NCI-H2227 (cell line): ENCODE data around the gene OSTF1.

ENCODE experiments used
- DNase-seq: peaks from one replicate; lab custom pipeline; 2025; ENCODE audit not compliant: unreplicated experiment; lab: John Stamatoyannopoulos, UW

Gene OSTF1

GRCh38 chr9:75117564-75117963 lies 29.2 kb downstream of the OSTF1 start:
- no peak for DNase-seq

GRCh38 chr9:75120686-75121085 lies 32.4 kb downstream of the OSTF1 start:
- no peak for DNase-seq

GRCh38 chr9:75121914-75122558 lies 33.7 kb downstream of the OSTF1 start:
- DNase-seq: no peak

- no peak for DNase-seq
These were observed 35.4 kb downstream of the OSTF1 start for GRCh38 chr9:75123696-75124095.

GRCh38 chr9:75128535-75128934 lies 40.2 kb downstream of the OSTF1 start:
- no peak for DNase-seq

- DNase-seq: no peak
These were observed 41.9 kb downstream of the OSTF1 start for GRCh38 chr9:75130172-75130571.

- DNase-seq: no peak
These were observed 42.4 kb downstream of the OSTF1 start for GRCh38 chr9:75130621-75131230.

- DNase-seq: no peak
These were observed 43.4 kb downstream of the OSTF1 start for GRCh38 chr9:75131700-75132099.

GRCh38 chr9:75132244-75132643 lies 43.9 kb downstream of the OSTF1 start:
- no peak for DNase-seq

GRCh38 chr9:75133396-75133795 lies 45.1 kb downstream of the OSTF1 start:
- no peak for DNase-seq

GRCh38 chr9:75134495-75134894 lies 46.2 kb downstream of the OSTF1 start:
- DNase-seq: no peak

GRCh38 chr9:75138260-75139040 lies 50.1 kb downstream of the OSTF1 start:
- no peak for DNase-seq

GRCh38 chr9:75139201-75139600 lies 50.9 kb downstream of the OSTF1 start:
- DNase-seq: no peak

- DNase-seq: no peak
These were observed 51.9 kb downstream of the OSTF1 start for GRCh38 chr9:75140261-75140660.

GRCh38 chr9:75142202-75142601 lies 53.9 kb downstream of the OSTF1 start:
- no peak for DNase-seq

- no peak for DNase-seq
These were observed 57.9 kb downstream of the OSTF1 start for GRCh38 chr9:75146229-75146628.

- no peak for DNase-seq
These were observed 59.3 kb downstream of the OSTF1 start for GRCh38 chr9:75147638-75148037.

GRCh38 chr9:75148561-75148960 lies 60.2 kb downstream of the OSTF1 start:
- no peak for DNase-seq

- no peak for DNase-seq
These were observed 61.5 kb downstream of the OSTF1 start for GRCh38 chr9:75149841-75150241.

- DNase-seq: no peak
These were observed 62.2 kb downstream of the OSTF1 start for GRCh38 chr9:75150512-75150911.

- no peak for DNase-seq
These were observed 64.1 kb downstream of the OSTF1 start for GRCh38 chr9:75152416-75152815.

- DNase-seq: no peak
These were observed 68.5 kb downstream of the OSTF1 start for GRCh38 chr9:75156858-75157257.
